GM21390 (cell line): ENCODE data around the gene KCTD2.
"Not testable (repeated sequence)": the region's sequence is repeated elsewhere in the genome, so short reads cannot be mapped to it uniquely, and the experiment has no call there.

ENCODE experiments used
- ATAC-seq: cut with Tn5 transposase; IDR thresholded peaks from one replicate; pipeline ENCODE4 v1.9.1; 2021; ENCODE audit not compliant: unreplicated experiment

The KCTD2 gene

GRCh38 chr17:75049057-75049456 is 2.0 kb downstream of the KCTD2 start:
- ATAC-seq, result no peak

DNA sequence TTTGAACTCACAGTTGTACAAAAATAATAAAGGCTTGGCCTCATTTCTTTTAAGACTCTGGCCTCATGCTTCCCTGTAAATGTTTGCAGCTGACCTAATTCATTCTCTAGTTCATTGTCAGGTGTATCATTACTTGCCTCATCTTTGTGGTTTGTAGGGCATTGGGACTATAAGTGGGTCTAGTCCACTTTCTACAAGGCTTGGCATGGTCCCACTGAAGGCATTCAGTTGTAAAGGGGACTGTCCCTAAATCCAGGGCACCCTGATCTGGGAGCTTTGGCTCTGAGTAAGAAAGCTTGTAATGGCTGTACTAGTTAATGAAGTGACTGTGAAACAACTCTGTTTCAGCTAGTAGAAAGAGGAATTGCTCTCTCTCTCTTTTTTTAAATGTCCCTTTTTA is 2.7 kb downstream of the KCTD2 start:
- ATAC-seq, result no peak

DNA sequence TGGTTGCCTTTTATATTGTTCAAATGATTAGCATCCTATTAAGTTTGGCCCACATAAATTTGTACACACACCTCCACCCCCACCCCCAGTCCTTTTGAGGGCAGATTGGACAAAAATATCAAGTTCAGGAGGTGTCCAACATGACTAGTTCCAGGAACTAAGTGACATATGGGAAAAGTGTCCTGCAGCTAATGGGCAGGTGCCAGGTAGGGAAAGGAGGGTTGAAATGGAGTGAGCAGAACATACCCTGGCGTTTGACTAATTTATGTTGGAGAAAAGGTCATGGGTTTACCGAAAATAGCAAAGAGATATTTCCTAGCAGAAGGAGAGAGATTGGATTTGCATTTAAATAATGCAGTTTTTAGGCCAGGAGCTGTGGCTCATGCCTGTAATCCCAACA is 4.9 kb downstream of the KCTD2 start:
- ATAC-seq, result no peak

- ATAC-seq, result no peak
Measured at GRCh38 chr17:75059369-75060345, 12.6 kb downstream of the KCTD2 start.

DNA sequence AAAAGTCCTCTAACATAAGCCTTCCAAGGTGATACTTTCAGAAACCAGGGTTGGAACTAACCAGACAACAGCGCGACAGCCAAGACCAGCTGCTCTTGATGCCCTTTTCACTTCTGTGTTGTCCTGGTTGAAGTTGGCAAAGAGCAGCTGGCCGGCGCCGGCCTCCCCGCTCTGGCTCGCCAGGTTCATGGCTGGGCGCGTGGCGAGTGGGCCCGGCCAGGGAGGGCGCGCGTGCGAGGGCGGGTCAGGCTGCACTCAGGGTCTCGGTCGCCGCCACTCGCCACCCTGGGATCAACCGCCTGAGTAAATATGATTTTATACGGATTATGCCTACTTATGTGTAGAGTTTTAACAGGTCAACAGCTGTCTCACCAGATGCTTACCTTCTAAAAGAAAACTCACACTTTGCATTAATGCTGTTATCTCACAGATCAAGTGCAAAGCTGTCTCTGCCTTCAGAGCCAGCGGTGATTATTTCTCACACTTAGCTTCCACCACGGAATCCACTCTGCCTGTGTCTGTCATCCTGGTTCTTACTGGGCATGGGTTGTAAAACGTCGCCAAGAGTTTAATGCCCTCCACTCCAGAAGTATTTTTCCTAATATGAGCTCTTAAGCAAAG is 13.5 kb downstream of the KCTD2 start:
- no peak for ATAC-seq

GRCh38 chr17:75061055-75061438 is 14.0 kb downstream of the KCTD2 start:
- no peak for ATAC-seq

- no peak for ATAC-seq
Measured at GRCh38 chr17:75061618-75062017, 14.6 kb downstream of the KCTD2 start.

DNA sequence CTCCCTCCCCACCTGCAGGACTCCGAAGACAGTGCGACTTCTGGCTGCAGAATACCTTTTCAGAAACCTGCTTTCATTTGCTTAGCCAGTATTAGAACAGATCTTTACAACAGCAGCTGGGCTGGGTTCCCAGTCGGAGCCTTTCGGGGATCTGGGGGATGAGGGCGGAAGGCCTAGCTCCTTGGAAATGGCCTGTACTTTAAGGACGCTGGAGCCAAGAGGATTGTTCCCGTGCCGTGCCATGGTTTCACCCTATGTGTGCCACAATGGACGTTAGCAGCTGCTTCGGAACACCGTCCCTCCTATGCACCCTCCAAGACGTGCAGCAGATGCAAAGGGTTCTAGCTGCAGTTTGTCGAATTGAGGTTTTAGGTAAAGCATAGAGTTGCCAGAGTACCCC is 16.2 kb downstream of the KCTD2 start:
- ATAC-seq, result no peak

DNA sequence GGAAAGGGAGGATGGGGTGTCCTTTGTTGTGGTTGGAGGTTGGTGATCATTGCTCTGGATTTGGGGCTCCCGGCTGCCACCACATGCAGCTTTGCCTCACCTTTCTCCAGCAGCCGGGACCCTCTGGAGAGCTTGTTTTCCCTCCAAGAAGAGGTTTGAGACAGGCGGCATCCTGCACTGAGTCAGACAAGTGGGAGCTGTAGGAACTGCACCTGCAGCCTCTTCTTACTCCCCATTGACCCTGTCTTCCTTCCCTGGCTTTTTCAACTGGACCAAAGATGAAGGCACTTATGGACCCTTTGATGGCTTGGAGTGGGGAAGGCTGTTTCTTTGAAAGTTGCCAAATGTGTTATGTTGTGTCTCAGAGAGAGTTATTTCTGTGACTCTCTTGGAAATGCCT is 16.6 kb downstream of the KCTD2 start:
- no peak for ATAC-seq

- ATAC-seq, result no peak
Measured at GRCh38 chr17:75064040-75064439, 17.0 kb downstream of the KCTD2 start.

DNA sequence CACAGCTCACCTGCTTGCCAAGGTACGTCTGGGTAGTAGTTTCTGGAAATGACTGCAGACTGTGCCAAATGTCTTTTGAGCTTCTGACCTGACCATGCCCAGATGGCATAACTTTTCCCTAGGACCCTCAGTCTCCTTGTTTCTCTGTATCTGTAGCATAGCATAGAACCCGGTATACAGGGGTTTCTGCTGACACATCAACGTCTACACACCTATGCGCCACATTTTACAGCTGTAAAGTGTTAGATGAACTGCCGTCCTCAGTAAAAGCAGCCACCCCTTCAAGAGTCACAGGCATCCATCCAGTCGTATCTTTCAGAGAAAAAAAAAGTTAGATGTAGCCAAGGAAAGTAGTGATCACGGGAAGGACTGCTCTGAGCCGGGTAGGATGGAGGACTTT is 17.4 kb downstream of the KCTD2 start:
- no peak for ATAC-seq

DNA sequence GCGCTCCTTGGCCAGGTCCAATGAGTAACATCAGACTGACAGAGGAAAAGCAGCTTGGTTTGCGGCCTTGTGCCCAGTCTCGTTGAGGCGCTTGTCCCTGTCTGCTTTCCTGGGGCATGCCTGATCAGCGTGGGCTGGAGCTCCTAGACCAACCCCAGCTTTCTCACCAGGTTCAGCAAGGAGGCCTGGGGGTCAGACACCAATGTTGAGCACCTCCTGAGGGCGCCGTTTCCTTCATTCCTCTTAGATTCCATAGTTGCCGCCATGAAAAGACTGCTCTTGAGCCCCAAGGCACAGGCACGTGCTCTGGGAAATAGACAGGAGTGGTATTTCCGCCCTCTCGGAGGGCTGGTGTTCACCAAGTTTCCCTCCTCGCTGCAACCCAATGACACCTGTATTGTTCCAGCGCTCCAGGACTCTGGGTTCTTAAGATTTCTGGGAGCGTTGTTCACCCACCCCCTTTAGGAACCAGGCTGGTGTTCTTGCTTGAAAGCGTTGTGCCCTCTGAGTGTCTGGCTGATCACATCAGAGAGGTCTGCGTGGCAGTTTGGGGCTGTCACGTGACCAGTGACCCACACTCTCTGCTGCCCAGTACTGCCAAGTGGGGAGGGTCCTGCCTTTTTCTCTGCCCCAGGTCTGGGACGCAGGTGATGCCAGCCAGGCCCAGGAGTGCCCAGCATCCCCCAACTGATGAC is 18.0 kb downstream of the KCTD2 start:
- ATAC-seq, result no peak

GRCh38 chr17:75065562-75066151 is 18.6 kb downstream of the KCTD2 start:
- ATAC-seq, result no peak

DNA sequence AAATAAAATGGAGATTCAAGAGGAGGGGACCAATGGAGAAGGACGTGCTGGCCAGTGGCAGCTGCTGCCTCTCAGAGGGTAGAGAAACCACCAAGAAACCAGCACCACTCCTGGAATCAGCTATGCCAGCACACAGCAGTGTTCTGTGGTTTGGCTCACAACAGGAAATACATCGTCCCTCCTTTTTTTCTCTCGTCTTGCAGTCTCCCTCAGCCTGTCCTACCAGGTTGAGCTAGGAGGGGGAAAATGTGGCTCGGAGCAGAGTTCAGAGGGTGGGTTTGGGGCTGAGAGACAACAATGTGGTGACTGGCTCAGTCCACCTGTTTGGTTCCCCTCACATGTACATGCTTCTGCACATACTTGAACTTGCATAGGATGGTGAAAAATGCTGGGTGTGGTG is 20.8 kb downstream of the KCTD2 start:
- no peak for ATAC-seq

GRCh38 chr17:75068750-75069149 is 21.7 kb downstream of the KCTD2 start:
- no peak for ATAC-seq

GRCh38 chr17:75069783-75070182 is 22.8 kb downstream of the KCTD2 start:
- no peak for ATAC-seq

DNA sequence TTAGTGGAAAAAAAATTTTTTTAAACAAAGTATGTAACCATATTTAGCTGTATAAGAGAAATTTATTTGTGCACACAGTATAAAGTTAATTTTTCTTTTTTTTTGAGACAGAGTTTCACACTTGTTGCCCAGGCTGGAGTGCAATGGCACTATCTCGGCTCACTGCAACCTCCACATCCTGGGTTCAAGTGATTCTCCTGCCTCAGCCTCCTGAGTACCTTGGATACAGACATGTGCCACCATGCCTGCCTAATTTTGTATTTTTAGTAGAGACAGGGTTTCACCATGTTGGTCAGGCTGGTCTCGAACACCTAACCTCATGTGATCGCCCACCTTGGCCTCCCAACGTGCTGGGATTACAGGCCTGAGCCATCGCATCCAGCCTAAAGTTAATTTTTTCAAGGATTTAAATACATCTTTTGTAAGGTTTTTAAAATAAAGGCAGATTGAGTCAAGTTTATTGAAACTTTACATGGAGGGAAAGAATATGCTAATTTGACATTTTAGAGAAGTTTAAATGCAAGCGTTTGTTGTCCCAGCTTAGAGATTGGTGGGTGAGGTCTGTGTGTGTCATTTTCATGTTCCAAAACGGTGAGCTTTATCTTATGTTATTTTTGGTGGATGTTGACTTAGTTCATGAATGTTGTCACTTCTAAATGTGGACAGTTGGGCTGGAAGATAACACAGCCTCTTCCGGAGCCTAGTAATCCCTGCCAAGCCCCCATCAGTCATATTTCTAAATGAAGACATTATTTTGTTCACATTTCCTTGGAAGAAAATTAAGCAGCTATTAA is 24.6 kb downstream of the KCTD2 start:
- not testable (repeated sequence) for ATAC-seq

DNA sequence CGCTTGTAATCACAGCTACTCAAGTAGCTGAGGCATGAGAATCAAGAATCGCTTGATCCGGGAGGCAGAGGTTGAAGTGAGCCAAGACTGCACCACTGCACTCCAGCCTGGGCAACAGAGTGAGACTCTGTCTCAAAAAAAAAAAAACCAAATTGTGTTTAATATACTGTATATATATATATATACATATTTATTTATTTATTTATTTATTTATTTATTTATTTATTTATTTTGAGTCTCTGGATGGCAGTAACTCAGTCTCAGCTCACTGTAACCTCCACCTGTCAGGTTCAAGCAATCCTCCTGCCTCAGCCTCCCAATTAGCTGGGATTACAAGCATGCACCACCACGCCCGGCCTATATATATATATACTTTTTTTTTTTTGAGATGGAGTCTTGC is 25.9 kb downstream of the KCTD2 start:
- ATAC-seq, result not testable (repeated sequence)

GRCh38 chr17:75073618-75074047 is 26.6 kb downstream of the KCTD2 start:
- no peak for ATAC-seq

GRCh38 chr17:75074532-75074931 is 27.5 kb downstream of the KCTD2 start:
- no peak for ATAC-seq
